Osteoblast (primary cell): Measurements from ENCODE around the gene KCNG1. TPM values are rescaled to one million over a fixed set of nuclear protein-coding genes. Genes with fewer than 3 reads are reported as not detected.
A peak's percentile ranks its signal among the peaks of the same experiment; 100 is the strongest.

ENCODE experiments used
- DNase-seq: peaks from one replicate; pipeline ENCODE4 v3.0.0; 2011; ENCODE audit warnings: low spot score, mixed read lengths; ENCODE audit not compliant: insufficient read length; ENCODE audit errors: missing footprints
- H2AFZ ChIP-seq: 2 replicates; pipeline ENCODE4 v1.6.0; 2011; ENCODE audit warnings: mild to moderate bottlenecking, low read length
- H3K27ac ChIP-seq: 2 replicates; pipeline ENCODE4 v1.5.1; 2011; ENCODE audit warnings: mild to moderate bottlenecking, low read depth, low read length, moderate library complexity
- H3K27me3 ChIP-seq: 2 replicates; pipeline ENCODE4 v1.6.0; 2012; ENCODE audit warnings: mild to moderate bottlenecking, control low read depth, inconsistent platforms, low read length, moderate library complexity; ENCODE audit not compliant: insufficient read depth
- H3K36me3 ChIP-seq: 2 replicates; pipeline ENCODE4 v1.5.1; 2011; ENCODE audit warnings: mild to moderate bottlenecking, low read length, control low read depth, moderate library complexity; ENCODE audit not compliant: insufficient read depth
- H3K4me1 ChIP-seq: 2 replicates; pipeline ENCODE4 v1.5.1; 2011; ENCODE audit warnings: mild to moderate bottlenecking, low read length, control low read depth, moderate library complexity; ENCODE audit not compliant: insufficient read depth
- H3K4me2 ChIP-seq: 2 replicates; pipeline ENCODE4 v1.6.0; 2011; ENCODE audit warnings: mild to moderate bottlenecking, low read length; ENCODE audit not compliant: insufficient read depth
- H3K4me3 ChIP-seq: fragments of 200-600 bp; sonication (generic); 3 replicates; pipeline ENCODE4 v1.5.1; 2012; ENCODE audit warnings: mild to moderate bottlenecking, low read length, inconsistent platforms; ENCODE audit not compliant: insufficient read depth
- H3K79me2 ChIP-seq: 2 replicates; pipeline ENCODE4 v1.6.0; 2012; ENCODE audit warnings: mild to moderate bottlenecking, low read length, control low read depth, inconsistent platforms; ENCODE audit not compliant: insufficient read depth
- H3K9me3 ChIP-seq: 2 replicates; pipeline ENCODE4 v1.5.1; 2011; ENCODE audit warnings: low read depth, low read length, control low read depth
- H4K20me1 ChIP-seq: 2 replicates; pipeline ENCODE4 v1.6.0; 2012; ENCODE audit warnings: mild to moderate bottlenecking, low read length, control low read depth; ENCODE audit not compliant: insufficient read depth
- total RNA-seq: library from RNA; depleted of rRNA; stranded (reverse); fragments of >200 nt; gene quantifications from 2 replicates; pipeline ENCODE4 v1.2.3, GENCODE V29; 2012
- TF ChIP-seq, protein P1 (sequence below): IDR thresholded peaks from 2 replicates; pipeline ENCODE4 v1.5.1; 2011; ENCODE audit warnings: mild to moderate bottlenecking, low read depth, low read length, moderate library complexity; ENCODE audit errors: extremely low read depth

The KCNG1 gene
- total RNA-seq, 1 donor: 16.3 TPM

- no peaks in the 10 kb centered on the region for H3K27me3 ChIP-seq
- H3K27ac ChIP-seq: no peak overlapping the region
- H2AFZ ChIP-seq: no peak overlapping the region
- TF ChIP-seq, protein P1, sequence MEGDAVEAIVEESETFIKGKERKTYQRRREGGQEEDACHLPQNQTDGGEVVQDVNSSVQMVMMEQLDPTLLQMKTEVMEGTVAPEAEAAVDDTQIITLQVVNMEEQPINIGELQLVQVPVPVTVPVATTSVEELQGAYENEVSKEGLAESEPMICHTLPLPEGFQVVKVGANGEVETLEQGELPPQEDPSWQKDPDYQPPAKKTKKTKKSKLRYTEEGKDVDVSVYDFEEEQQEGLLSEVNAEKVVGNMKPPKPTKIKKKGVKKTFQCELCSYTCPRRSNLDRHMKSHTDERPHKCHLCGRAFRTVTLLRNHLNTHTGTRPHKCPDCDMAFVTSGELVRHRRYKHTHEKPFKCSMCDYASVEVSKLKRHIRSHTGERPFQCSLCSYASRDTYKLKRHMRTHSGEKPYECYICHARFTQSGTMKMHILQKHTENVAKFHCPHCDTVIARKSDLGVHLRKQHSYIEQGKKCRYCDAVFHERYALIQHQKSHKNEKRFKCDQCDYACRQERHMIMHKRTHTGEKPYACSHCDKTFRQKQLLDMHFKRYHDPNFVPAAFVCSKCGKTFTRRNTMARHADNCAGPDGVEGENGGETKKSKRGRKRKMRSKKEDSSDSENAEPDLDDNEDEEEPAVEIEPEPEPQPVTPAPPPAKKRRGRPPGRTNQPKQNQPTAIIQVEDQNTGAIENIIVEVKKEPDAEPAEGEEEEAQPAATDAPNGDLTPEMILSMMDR: no peak
- no peak for DNase-seq
- H3K4me2 ChIP-seq: no peak overlapping the region
- no peaks in the 10 kb centered on the region for H4K20me1 ChIP-seq
- H3K36me3 ChIP-seq: no peaks in the 10 kb centered on the region
- H3K4me1 ChIP-seq: peaks cover 10% of the 10 kb centered on the region
- H3K9me3 ChIP-seq: no peaks in the 10 kb centered on the region
- no peaks in the 10 kb centered on the region for H3K79me2 ChIP-seq
- H3K4me3 ChIP-seq: no peak overlapping the region
Measured at GRCh38 chr20:50992336-50992732, 30.6 kb downstream of the KCNG1 start.

DNA sequence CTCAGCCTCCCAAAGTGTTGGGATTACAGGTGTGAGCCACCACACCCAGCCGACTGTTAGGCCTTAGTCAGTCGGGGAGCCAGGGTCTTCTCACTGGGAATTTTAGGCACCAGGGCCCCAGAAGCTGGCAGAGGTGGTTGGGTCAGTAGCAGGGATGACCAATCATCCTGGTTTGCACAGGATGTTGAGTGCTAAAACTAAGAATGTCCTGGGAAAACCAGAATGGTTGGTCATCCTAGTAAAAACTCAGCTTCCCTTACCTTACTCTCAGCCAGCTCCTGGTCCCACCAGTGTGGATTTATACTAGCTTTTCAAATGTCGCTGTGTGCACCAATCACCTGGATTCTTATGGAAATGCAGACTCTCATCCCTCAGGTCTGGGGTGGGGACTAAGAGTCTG lies 31.8 kb downstream of the KCNG1 start:
- H3K4me3 ChIP-seq: no peak overlapping the region
- no peak overlapping the region for H3K27ac ChIP-seq
- H2AFZ ChIP-seq: no peak overlapping the region
- no peaks in the 10 kb centered on the region for H3K27me3 ChIP-seq
- H3K4me2 ChIP-seq: no peak overlapping the region
- H3K79me2 ChIP-seq: no peaks in the 10 kb centered on the region
- no peak for DNase-seq
- H3K9me3 ChIP-seq: no peaks in the 10 kb centered on the region
- no peaks in the 10 kb centered on the region for H4K20me1 ChIP-seq
- peaks cover 5% of the 10 kb centered on the region for H3K4me1 ChIP-seq
- no peaks in the 10 kb centered on the region for H3K36me3 ChIP-seq
- TF ChIP-seq, protein P1: no peak

DNA sequence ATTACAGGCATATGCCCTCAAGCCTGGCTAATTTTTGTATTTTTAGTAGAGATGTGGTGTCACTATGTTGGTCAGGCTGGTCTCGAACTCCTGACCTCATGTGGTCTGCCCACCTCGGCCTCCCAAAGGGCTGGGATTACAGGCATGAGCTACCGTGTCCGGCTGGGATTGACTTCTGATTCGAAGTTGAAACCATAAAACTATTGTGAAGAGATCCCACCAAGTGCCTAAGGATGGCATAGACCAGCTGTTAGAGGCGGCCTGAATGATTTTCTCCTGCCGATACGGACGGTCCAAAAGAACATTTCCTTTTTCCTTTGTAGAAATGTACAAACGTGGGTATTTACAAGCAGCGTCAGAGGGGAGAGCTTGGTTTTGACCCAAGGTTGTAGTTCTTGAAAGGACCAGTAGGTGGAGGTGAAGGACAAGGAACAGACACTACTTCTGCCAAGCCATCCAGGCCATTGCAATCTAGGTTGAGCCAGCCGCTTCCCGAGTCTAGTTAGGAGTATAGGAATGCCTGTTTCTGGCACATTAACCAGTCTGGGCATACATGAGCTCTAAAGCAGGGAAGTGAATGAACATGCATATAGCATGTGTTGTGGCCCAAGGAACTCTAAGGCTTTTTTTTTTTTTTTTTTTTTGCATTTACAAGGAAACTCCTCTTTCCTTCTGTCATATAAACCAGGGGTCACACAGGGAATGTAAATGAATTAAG lies 35.3 kb downstream of the KCNG1 start:
- Histone ChIP-seq H2AFZ (peak overlapping the region; percentile 80), H3K4me2 (peak overlapping the region; percentile 73), H3K36me3 (no peaks in the 10 kb centered on the region), H3K27ac (peak overlapping the region; percentile 32), H3K4me1 (peaks cover 7% of the 10 kb centered on the region), H3K27me3 (no peaks in the 10 kb centered on the region), H3K9me3 (no peaks in the 10 kb centered on the region), H3K79me2 (no peaks in the 10 kb centered on the region), H3K4me3 (peak overlapping the region; percentile 41), H4K20me1 (no peaks in the 10 kb centered on the region)
- TF ChIP-seq, protein P1: peak; percentile 94
- DNase-seq: peak; percentile 94

DNA sequence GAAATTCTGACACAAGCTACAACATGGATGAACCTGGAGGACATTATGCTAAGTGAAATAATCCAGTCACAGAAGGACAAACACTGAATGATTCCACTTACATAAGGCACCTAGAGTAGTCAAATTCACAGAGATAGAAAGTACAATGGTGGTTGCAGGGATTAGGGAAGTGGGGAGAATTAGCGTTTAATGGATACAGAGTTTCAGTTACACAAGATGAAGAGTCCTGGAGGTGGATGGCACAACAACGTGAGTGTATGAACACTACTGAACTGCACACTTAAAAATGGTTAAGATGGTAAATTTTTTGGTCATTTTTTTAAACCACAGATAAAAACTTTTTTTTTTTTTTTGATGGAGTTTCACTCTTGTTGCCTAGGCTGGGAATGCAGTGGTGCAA lies 39.6 kb downstream of the KCNG1 start:
- Histone ChIP-seq H3K4me2 (no peak overlapping the region), H3K79me2 (no peaks in the 10 kb centered on the region), H3K27me3 (no peaks in the 10 kb centered on the region), H3K4me3 (no peak overlapping the region), H4K20me1 (no peaks in the 10 kb centered on the region), H3K9me3 (no peaks in the 10 kb centered on the region), H2AFZ (no peak overlapping the region), H3K4me1 (peaks cover 34% of the 10 kb centered on the region), H3K27ac (no peak overlapping the region), H3K36me3 (no peaks in the 10 kb centered on the region)
- TF ChIP-seq, protein P1: no peak
- DNase-seq: no peak
